ENCODE data around the gene PDZRN4. TPM values are rescaled to one million over a fixed set of nuclear protein-coding genes. Genes with fewer than 3 reads are reported as not detected.

Gene PDZRN4
- total and polyA plus RNA-seq, 2 donors (not counting 3 experiments of a cell fraction or from before 2014, with no cell fraction given) = not detected

DNA sequence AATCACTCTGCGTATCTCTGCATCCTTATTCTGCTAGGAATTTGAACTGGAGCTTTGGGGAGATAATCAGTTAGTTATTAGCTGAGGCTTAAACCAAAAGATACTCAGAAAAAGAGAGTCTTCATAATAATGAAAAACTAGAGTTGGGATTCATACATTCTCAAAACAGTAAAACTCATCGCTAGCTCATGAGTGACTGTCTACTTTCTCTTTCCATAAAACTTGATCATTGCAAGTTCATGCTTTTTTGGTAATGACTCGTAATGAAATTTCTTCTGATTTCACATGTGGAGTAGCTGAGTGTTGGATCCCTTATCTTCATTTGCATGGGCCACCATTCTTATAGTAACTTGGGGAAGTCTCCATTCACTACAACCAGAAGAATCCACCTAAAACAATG lies 397.7 kb downstream of the PDZRN4 start:
- Histone ChIP-seq H2AFZ (ENCODE audit: low read depth, low read length) (no peak overlapping the region), H3K27me3 (ENCODE audit: control insufficient read depth in 2 of 2, insufficient read depth in 2 of 2, low read length in 2 of 2) (no peaks in the 10 kb centered on the region), H3K27ac (ENCODE audit: insufficient read depth, low read depth, low read length) (no peak overlapping the region), H3K9ac (replicated peaks; ENCODE audit: extremely low read depth, insufficient read depth, low read length) (no peak overlapping the region), H3K36me3 (ENCODE audit: control insufficient read depth in 2 of 2, extremely low read depth in 1 of 2, insufficient read depth in 2 of 2, low read length in 2 of 2) (no peaks in the 10 kb centered on the region), H3K4me3 (replicated peaks in 1 of 3; ENCODE audit: insufficient read depth in 1 of 3, low read depth in 1 of 3, low read length in 3 of 3) (no peak overlapping the region), H3K9me3 (replicated peaks; ENCODE audit: control insufficient read depth, insufficient read depth, low read length) (no peaks in the 10 kb centered on the region), H3K79me2 (ENCODE audit: control insufficient read depth, insufficient read depth, low read length) (no peaks in the 10 kb centered on the region), H3K4me2 (ENCODE audit: insufficient read depth, low read length) (no peak overlapping the region), H3K9me1 (replicated peaks; ENCODE audit: control insufficient read depth, extremely low read depth, insufficient read depth, low read length) (no peaks in the 10 kb centered on the region), H3K4me1 (ENCODE audit: control insufficient read depth, extremely low read depth, insufficient read depth, low read length) (no peaks in the 10 kb centered on the region), H4K20me1 (replicated peaks; ENCODE audit: control insufficient read depth, extremely low read depth, insufficient read depth, low read length) (no peaks in the 10 kb centered on the region)
- TF ChIP-seq FOS (IDR thresholded peaks at IDR 0.05; ENCODE audit: borderline replicate concordance, insufficient read depth, low read length) (no peak), GATA2 (IDR thresholded peaks at IDR 0.05; ENCODE audit: insufficient read depth, insufficient read length, low read depth, low read length) (no peak)
- intact Hi-C loops (cut with micrococcal nuclease) = no loop called here
- ChIA-PET POLR2A (no interaction called here), CTCF (no interaction called here)
- DNase-seq (ENCODE audit: low read depth, low spot score) (no peak), FAIRE-seq (no peak)
- dilution Hi-C loops (cut with MboI; ENCODE audit: extremely low pct_ligation_motif_present, low sequenced_read_pairs) = no loop called here
- BruUV-seq (replicated peaks) = no TSS peak

DNA sequence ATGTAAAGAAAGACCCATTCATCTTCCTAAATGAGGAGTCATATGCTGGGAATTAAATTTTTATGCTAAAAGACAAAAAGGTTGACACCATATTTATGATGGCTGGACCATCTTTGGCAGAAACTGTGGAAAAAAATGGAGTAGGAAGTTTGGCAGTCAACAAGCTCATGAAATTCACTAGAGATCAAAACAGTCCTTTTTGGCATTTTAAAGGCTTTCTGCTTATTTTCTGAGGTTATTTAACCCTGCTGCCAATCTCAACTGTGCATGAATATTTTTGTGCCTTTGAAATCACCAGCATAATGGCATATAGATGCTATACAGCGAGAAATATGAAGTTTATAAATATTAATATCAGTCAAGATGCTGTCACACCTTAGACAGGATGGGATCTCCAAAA lies 399.5 kb downstream of the PDZRN4 start:
- ChIA-PET CTCF (interaction anchor here (1.0 kb wide), 1 partner anchor 20 kb away, joined by 3 read pairs; no protein-coding TSS in a partner anchor), POLR2A (no interaction called here)
- Histone ChIP-seq H2AFZ (ENCODE audit: low read depth, low read length) (no peak overlapping the region), H3K4me1 (ENCODE audit: control insufficient read depth, extremely low read depth, insufficient read depth, low read length) (no peaks in the 10 kb centered on the region), H3K4me2 (ENCODE audit: insufficient read depth, low read length) (no peak overlapping the region), H3K9me3 (replicated peaks; ENCODE audit: control insufficient read depth, insufficient read depth, low read length) (no peaks in the 10 kb centered on the region), H3K4me3 (replicated peaks in 1 of 3; ENCODE audit: insufficient read depth in 1 of 3, low read depth in 1 of 3, low read length in 3 of 3) (no peak overlapping the region), H3K27ac (ENCODE audit: insufficient read depth, low read depth, low read length) (no peak overlapping the region), H3K9me1 (replicated peaks; ENCODE audit: control insufficient read depth, extremely low read depth, insufficient read depth, low read length) (no peaks in the 10 kb centered on the region), H3K9ac (replicated peaks; ENCODE audit: extremely low read depth, insufficient read depth, low read length) (no peak overlapping the region), H3K79me2 (ENCODE audit: control insufficient read depth, insufficient read depth, low read length) (no peaks in the 10 kb centered on the region), H3K27me3 (ENCODE audit: control insufficient read depth in 2 of 2, insufficient read depth in 2 of 2, low read length in 2 of 2) (no peaks in the 10 kb centered on the region), H3K36me3 (ENCODE audit: control insufficient read depth in 2 of 2, extremely low read depth in 1 of 2, insufficient read depth in 2 of 2, low read length in 2 of 2) (no peaks in the 10 kb centered on the region), H4K20me1 (replicated peaks; ENCODE audit: control insufficient read depth, extremely low read depth, insufficient read depth, low read length) (no peaks in the 10 kb centered on the region)
- no TSS peak for BruUV-seq (replicated peaks)
- no peak for FAIRE-seq
- DNase-seq (ENCODE audit: low read depth, low spot score) = no peak
- intact Hi-C loops (cut with micrococcal nuclease) (no loop called here), dilution Hi-C loops (cut with MboI; ENCODE audit: extremely low pct_ligation_motif_present, low sequenced_read_pairs) (no loop called here)
- TF ChIP-seq, protein P1, sequence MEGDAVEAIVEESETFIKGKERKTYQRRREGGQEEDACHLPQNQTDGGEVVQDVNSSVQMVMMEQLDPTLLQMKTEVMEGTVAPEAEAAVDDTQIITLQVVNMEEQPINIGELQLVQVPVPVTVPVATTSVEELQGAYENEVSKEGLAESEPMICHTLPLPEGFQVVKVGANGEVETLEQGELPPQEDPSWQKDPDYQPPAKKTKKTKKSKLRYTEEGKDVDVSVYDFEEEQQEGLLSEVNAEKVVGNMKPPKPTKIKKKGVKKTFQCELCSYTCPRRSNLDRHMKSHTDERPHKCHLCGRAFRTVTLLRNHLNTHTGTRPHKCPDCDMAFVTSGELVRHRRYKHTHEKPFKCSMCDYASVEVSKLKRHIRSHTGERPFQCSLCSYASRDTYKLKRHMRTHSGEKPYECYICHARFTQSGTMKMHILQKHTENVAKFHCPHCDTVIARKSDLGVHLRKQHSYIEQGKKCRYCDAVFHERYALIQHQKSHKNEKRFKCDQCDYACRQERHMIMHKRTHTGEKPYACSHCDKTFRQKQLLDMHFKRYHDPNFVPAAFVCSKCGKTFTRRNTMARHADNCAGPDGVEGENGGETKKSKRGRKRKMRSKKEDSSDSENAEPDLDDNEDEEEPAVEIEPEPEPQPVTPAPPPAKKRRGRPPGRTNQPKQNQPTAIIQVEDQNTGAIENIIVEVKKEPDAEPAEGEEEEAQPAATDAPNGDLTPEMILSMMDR (IDR thresholded peaks at IDR 0.05; ENCODE audit: extremely low read depth in 1 of 2, insufficient read depth in 1 of 2, low read depth in 1 of 2, low read length in 2 of 2) = no peak
- no peak for TF ChIP-seq JUN (IDR thresholded peaks at IDR 0.05; ENCODE audit: borderline replicate concordance, insufficient read depth, insufficient read length, low read depth)
- TF ChIP-seq POLR2A (IDR thresholded peaks at IDR 0.05; ENCODE audit: low read depth, low read length) = no peak
- no peak for TF ChIP-seq POLR2AphosphoS5 (IDR thresholded peaks at IDR 0.05; ENCODE audit: insufficient read depth, low read depth, low read length)
- TF ChIP-seq FOS (IDR thresholded peaks at IDR 0.05; ENCODE audit: borderline replicate concordance, insufficient read depth, low read length) = no peak
- TF ChIP-seq, protein P2, sequence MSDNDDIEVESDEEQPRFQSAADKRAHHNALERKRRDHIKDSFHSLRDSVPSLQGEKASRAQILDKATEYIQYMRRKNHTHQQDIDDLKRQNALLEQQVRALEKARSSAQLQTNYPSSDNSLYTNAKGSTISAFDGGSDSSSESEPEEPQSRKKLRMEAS (IDR thresholded peaks at IDR 0.05; ENCODE audit: insufficient read depth, insufficient read length) = no peak
- no peak for TF ChIP-seq GATA2 (IDR thresholded peaks at IDR 0.05; ENCODE audit: insufficient read depth, insufficient read length, low read depth, low read length)
- TF ChIP-seq EZH2 (IDR thresholded peaks at IDR 0.05; ENCODE audit: borderline replicate concordance, low read depth, low read length, severe bottlenecking) = no peak
